Spleen (tissue), 7 donors: ENCODE data around the gene CTSZ.

ENCODE experiments used
- CTCF ChIP-seq, 11 experiments: fragments of 200-600 bp in 7 of 11; fragments of 450-650 bp in 4 of 11; sonication (generic) in 4 of 11; IDR thresholded peaks in 8 of 11; conservative IDR thresholded peaks in 3 of 11; 1 replicate in 7 of 11; 2 replicates in 4 of 11; pipeline versions ENCODE4 v1.4.0 to v1.8.0; 2016 to 2021; ENCODE audit warnings: antibody characterized with exemption in 11 of 11, inconsistent platforms in 4 of 11, mild to moderate bottlenecking in 1 of 11
- POLR2A ChIP-seq, 3 donors: fragments of 450-650 bp; IDR thresholded peaks; one replicate each; pipeline ENCODE4 v1.5.1; 2017; ENCODE audit warnings: antibody characterized with exemption in 3 of 3, mild to moderate bottlenecking in 1 of 3
- POLR2AphosphoS5 ChIP-seq, 3 donors: sonication (generic); formaldehyde crosslinking; IDR thresholded peaks; one replicate each; pipeline ENCODE4 v1.5.1; 2017; ENCODE audit warnings: antibody characterized with exemption in 3 of 3
- donor health status: DM: no; HTN: no; CAD: no; lungs with moderate emphysema.
- donor health status: DM: no; HTN: no; CAD: no.
- donor health status: DM: no; HTN: no; CAD: no.

GRCh38 chr20:59004763-59005522, 2.1 kb downstream of the CTSZ start:
- TF ChIP-seq CTCF (IDR thresholded peaks at IDR 0.05 in 8 of 11, conservative IDR thresholded peaks at IDR 0.05 in 3 of 11): no peak
- TF ChIP-seq POLR2AphosphoS5 (IDR thresholded peaks at IDR 0.05): peak; percentile 70 to 81 (median 79)
- no peak for TF ChIP-seq POLR2A (IDR thresholded peaks at IDR 0.05)
